Activated naive CD4-positive, alpha-beta T cell treated with anti-CD3 and anti-CD28 coated beads, Interleukin-2, amount 50 U/mL, for 24 hours (primary cell): ENCODE data around the gene DAB1.

Experiments
- H3K27ac Mint-ChIP-seq: one replicate; pipeline ENCODE4 v1.8.0; 2021; ENCODE audit warnings: mild to moderate bottlenecking, mixed read lengths
- H3K27me3 Mint-ChIP-seq: one replicate; pipeline ENCODE4 v1.8.0; 2021; ENCODE audit warnings: mixed read lengths
- H3K36me3 Mint-ChIP-seq: one replicate; pipeline ENCODE4 v1.8.0; 2021; ENCODE audit warnings: mixed read lengths
- H3K4me1 Mint-ChIP-seq: one replicate; pipeline ENCODE4 v1.8.0; 2021; ENCODE audit warnings: mixed read lengths
- H3K4me3 Mint-ChIP-seq: one replicate; pipeline ENCODE4 v1.8.0; 2021; ENCODE audit warnings: mild to moderate bottlenecking, mixed read lengths
- H3K9me3 Mint-ChIP-seq: one replicate; pipeline ENCODE4 v1.8.0; 2021; ENCODE audit warnings: mixed read lengths

DAB1 gene

GRCh38 chr1:56954664-56955063 lies 469.2 kb downstream of the DAB1 start:
- H3K4me3 Mint-ChIP-seq, result no peak overlapping the region
- H3K4me1 Mint-ChIP-seq, result no peaks in the 10 kb centered on the region
- H3K36me3 Mint-ChIP-seq, result no peaks in the 10 kb centered on the region
- H3K27me3 Mint-ChIP-seq, result peaks cover 4% of the 10 kb centered on the region
- no peak overlapping the region for H3K27ac Mint-ChIP-seq
- H3K9me3 Mint-ChIP-seq, result peaks cover 6% of the 10 kb centered on the region

GRCh38 chr1:56953386-56953785 lies 470.5 kb downstream of the DAB1 start:
- Mint-ChIP-seq H3K4me1 (no peaks in the 10 kb centered on the region), H3K27me3 (peaks cover 4% of the 10 kb centered on the region), H3K27ac (no peak overlapping the region), H3K36me3 (no peaks in the 10 kb centered on the region), H3K4me3 (no peak overlapping the region), H3K9me3 (peaks cover 6% of the 10 kb centered on the region)

GRCh38 chr1:56952501-56952900 lies 471.4 kb downstream of the DAB1 start:
- peaks cover 1% of the 10 kb centered on the region for H3K27me3 Mint-ChIP-seq
- peaks cover under 1% of the 10 kb centered on the region for H3K9me3 Mint-ChIP-seq
- no peaks in the 10 kb centered on the region for H3K4me1 Mint-ChIP-seq
- H3K36me3 Mint-ChIP-seq, result no peaks in the 10 kb centered on the region
- no peak overlapping the region for H3K4me3 Mint-ChIP-seq
- no peak overlapping the region for H3K27ac Mint-ChIP-seq

GRCh38 chr1:56948403-56949023 lies 475.3 kb downstream of the DAB1 start:
- no peaks in the 10 kb centered on the region for H3K36me3 Mint-ChIP-seq

More at GRCh38 chr1:56948403-56949023, 475.3 kb downstream of the DAB1 start:
- Mint-ChIP-seq H3K9me3 (no peaks in the 10 kb centered on the region), H3K4me1 (no peaks in the 10 kb centered on the region), H3K27me3 (no peaks in the 10 kb centered on the region), H3K4me3 (no peak overlapping the region), H3K27ac (no peak overlapping the region)
